C4-2B (cell line): ENCODE results near the gene SLCO3A1.

Source experiments
- CTCF ChIP-seq: fragments of 450-650 bp; conservative IDR thresholded peaks from 2 replicates; pipeline ENCODE4 v1.5.1; 2017; ENCODE audit warnings: mild to moderate bottlenecking
- ZFX ChIP-seq: fragments of 450-650 bp; IDR thresholded peaks from 2 replicates; pipeline ENCODE4 v1.6.1; 2017

- TF ChIP-seq CTCF (no peak), ZFX (no peak)
Measured at GRCh38 chr15:92132982-92133755, 279.7 kb downstream of the SLCO3A1 start.
